Measurements from ENCODE around the gene TMCC1.
A peak's percentile ranks its signal among the peaks of the same experiment; 100 is the strongest.

The TMCC1 gene

DNA sequence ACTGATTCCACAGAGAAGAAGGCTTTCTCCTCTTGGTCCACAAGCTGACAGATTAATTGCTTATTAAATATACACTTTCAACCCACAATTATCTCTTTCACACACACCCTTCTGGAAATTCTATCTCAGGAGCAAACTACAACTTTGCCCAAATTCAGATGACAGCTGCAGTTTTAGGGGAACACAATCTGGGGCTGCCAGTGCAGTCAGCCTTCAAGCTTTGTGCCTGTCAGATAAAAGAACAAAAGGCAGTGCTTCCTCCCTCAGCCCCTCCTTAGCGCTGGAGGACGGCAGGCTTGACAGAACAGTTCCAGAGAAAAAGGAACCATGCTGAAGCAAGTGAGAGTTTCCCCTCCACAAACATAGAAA lies 99.6 kb downstream of the TMCC1 start:
- H3K36me3 ChIP-seq: no peaks in the 10 kb centered on the region
- H3K9ac ChIP-seq: no peak overlapping the region
- H3K4me2 ChIP-seq: peak overlapping the region; percentile 74
- H3K4me1 ChIP-seq: peaks cover 23% of the 10 kb centered on the region
- no peak overlapping the region for H3K4me3 ChIP-seq
- H3K27me3 ChIP-seq: no peaks in the 10 kb centered on the region
- H4K20me1 ChIP-seq: peaks cover 38% of the 10 kb centered on the region
- H3K27ac ChIP-seq: no peak overlapping the region
- no peaks in the 10 kb centered on the region for H3K9me3 ChIP-seq
- TF ChIP-seq Cebpa-rat (IDR thresholded peaks at IDR 0.05): no peak

DNA sequence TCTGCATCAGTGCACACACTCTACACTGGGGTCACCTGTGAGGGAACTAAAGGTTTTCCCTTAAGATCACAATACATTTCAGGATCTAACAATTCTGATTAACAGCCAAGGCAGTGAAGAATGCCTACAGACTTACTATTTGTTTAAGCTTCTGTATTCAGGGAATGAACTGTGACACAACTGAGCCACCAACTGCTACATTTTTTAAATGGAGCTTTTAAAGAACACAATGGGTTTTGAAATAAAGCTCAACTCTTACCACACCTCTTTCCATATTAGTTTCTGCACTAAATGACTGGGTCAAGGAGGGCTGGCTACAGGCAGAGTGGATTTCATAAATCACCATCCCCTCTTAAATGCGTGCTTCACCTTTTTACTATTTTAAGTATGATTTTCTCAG lies 100.2 kb downstream of the TMCC1 start:
- Histone ChIP-seq H3K27ac (no peak overlapping the region), H3K4me1 (peaks cover 23% of the 10 kb centered on the region), H3K4me2 (peak overlapping the region; percentile 74), H4K20me1 (peaks cover 38% of the 10 kb centered on the region), H3K36me3 (no peaks in the 10 kb centered on the region), H3K27me3 (no peaks in the 10 kb centered on the region), H3K9ac (no peak overlapping the region), H3K4me3 (no peak overlapping the region), H3K9me3 (no peaks in the 10 kb centered on the region)
- no peak for TF ChIP-seq Cebpa-rat (IDR thresholded peaks at IDR 0.05)

GRCh38 chr3:129783470-129783869 lies 110.0 kb downstream of the TMCC1 start:
- no peak overlapping the region for H3K4me2 ChIP-seq
- H3K9ac ChIP-seq: no peak overlapping the region
- no peak overlapping the region for H3K27ac ChIP-seq
- H3K36me3 ChIP-seq: no peaks in the 10 kb centered on the region
- no peaks in the 10 kb centered on the region for H3K4me1 ChIP-seq
- no peaks in the 10 kb centered on the region for H3K9me3 ChIP-seq
- H4K20me1 ChIP-seq: peaks cover 14% of the 10 kb centered on the region; the same call in 1 of the 2 replicates
- H3K4me3 ChIP-seq: no peak overlapping the region
- TF ChIP-seq Cebpa-rat (IDR thresholded peaks at IDR 0.05): no peak
- H3K27me3 ChIP-seq: no peaks in the 10 kb centered on the region

DNA sequence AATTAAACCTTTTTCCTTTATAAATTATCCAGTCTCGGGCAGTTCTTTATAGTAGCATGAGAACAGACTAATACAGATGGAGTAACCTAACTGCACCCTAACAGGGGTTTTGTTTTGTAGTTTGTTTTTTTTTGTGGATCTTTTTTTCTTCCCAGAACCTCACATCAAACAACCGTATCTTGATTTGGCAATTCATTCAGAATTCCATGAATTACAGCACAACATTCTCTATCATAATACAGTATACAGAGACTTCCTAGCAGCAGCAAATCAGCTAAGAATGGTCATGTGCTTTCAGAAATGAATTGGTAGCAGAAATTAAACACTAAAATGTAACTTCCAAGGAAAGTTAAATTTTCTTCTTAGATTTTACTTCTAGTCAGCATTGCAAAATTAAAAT lies 114.6 kb downstream of the TMCC1 start:
- Histone ChIP-seq H3K4me3 (no peak overlapping the region), H3K4me1 (0 out of 2 replicates have a peak, but pooled peaks cover 7% of the 10 kb centered on the region), H3K4me2 (no peak overlapping the region), H3K27me3 (no peaks in the 10 kb centered on the region), H3K27ac (no peak overlapping the region), H4K20me1 (peaks cover 23% of the 10 kb centered on the region; the same call in 1 of the 2 replicates), H3K9ac (no peak overlapping the region), H3K36me3 (no peaks in the 10 kb centered on the region), H3K9me3 (no peaks in the 10 kb centered on the region)
- no peak for TF ChIP-seq Cebpa-rat (IDR thresholded peaks at IDR 0.05)

GRCh38 chr3:129777806-129778205 lies 115.7 kb downstream of the TMCC1 start:
- no peak overlapping the region for H3K4me3 ChIP-seq
- H3K27ac ChIP-seq: no peak overlapping the region
- no peak overlapping the region for H3K4me2 ChIP-seq
- no peaks in the 10 kb centered on the region for H3K36me3 ChIP-seq
- no peak overlapping the region for H3K9ac ChIP-seq
- no peaks in the 10 kb centered on the region for H3K27me3 ChIP-seq
- TF ChIP-seq Cebpa-rat (IDR thresholded peaks at IDR 0.05): no peak
- H3K9me3 ChIP-seq: no peaks in the 10 kb centered on the region
- 0 out of 2 replicates have a peak, but pooled peaks cover 7% of the 10 kb centered on the region for H3K4me1 ChIP-seq
- peaks cover 28% of the 10 kb centered on the region; the same call in 1 of the 2 replicates for H4K20me1 ChIP-seq

DNA sequence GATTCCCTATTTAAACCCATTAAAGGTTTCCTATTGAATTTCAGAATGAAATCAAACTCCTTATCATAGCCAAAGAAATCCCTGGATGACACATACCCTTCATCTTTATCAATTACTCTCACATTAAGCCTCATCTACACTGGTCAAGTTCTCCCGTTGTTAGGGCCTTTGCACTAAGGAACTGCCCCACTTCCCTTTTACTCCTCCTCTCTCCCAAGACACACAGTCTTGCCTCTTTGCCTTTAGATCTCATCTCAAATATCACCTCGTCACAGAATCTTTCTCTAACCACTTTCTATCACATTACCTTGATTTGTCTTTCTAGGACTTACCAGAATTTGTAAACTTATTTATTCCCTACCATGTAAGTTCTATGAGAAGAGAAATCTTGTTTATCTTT lies 117.6 kb downstream of the TMCC1 start:
- Histone ChIP-seq H3K4me2 (no peak overlapping the region), H3K9me3 (no peaks in the 10 kb centered on the region), H4K20me1 (peaks cover 18% of the 10 kb centered on the region; the same call in 1 of the 2 replicates), H3K4me3 (no peak overlapping the region), H3K9ac (no peak overlapping the region), H3K36me3 (no peaks in the 10 kb centered on the region), H3K27ac (no peak overlapping the region), H3K4me1 (0 out of 2 replicates have a peak, but pooled peaks cover 7% of the 10 kb centered on the region), H3K27me3 (no peaks in the 10 kb centered on the region)
- TF ChIP-seq Cebpa-rat (IDR thresholded peaks at IDR 0.05): no peak

- no peak overlapping the region for H3K9ac ChIP-seq
- H3K36me3 ChIP-seq: 0 out of 2 replicates have a peak, but pooled peaks cover 6% of the 10 kb centered on the region
- H3K27me3 ChIP-seq: no peaks in the 10 kb centered on the region
- TF ChIP-seq Cebpa-rat (IDR thresholded peaks at IDR 0.05): no peak
- peaks cover 22% of the 10 kb centered on the region; the same call in 1 of the 2 replicates for H4K20me1 ChIP-seq
- H3K4me2 ChIP-seq: no peak overlapping the region
- no peak overlapping the region for H3K4me3 ChIP-seq
- no peak overlapping the region for H3K27ac ChIP-seq
- H3K4me1 ChIP-seq: peaks cover 12% of the 10 kb centered on the region; the same call in 1 of the 2 replicates
- no peaks in the 10 kb centered on the region for H3K9me3 ChIP-seq
These were observed 119.5 kb downstream of the TMCC1 start for GRCh38 chr3:129773691-129774663.

DNA sequence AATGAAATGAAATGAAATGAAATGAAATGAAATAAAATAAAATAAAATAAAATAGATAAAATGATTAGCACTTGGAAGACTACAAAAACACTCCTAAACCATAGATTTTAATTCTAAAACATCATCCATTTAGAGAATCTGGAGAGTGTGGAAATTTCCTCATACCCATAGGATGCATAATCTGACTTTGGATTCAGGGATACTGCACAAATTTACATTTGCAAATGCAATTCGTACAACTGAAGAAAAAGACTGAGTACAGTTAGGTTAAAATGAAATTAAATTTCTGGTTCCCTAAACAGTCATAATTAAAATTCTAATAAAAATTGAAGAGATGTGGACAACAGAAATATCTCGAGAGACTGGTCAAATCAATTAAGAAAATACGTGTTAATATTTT lies 122.9 kb downstream of the TMCC1 start:
- Histone ChIP-seq H3K27ac (no peak overlapping the region), H3K4me2 (no peak overlapping the region), H3K4me3 (no peak overlapping the region), H3K36me3 (0 out of 2 replicates have a peak, but pooled peaks cover 6% of the 10 kb centered on the region), H4K20me1 (peaks cover 34% of the 10 kb centered on the region; the same call in 1 of the 2 replicates), H3K27me3 (no peaks in the 10 kb centered on the region), H3K9ac (no peak overlapping the region), H3K4me1 (peaks cover 12% of the 10 kb centered on the region; the same call in 1 of the 2 replicates), H3K9me3 (no peaks in the 10 kb centered on the region)
- TF ChIP-seq Cebpa-rat (IDR thresholded peaks at IDR 0.05): no peak

- H3K4me3 ChIP-seq: no peak overlapping the region
- TF ChIP-seq Cebpa-rat (IDR thresholded peaks at IDR 0.05): no peak
- H3K9me3 ChIP-seq: no peaks in the 10 kb centered on the region
- peaks cover 35% of the 10 kb centered on the region; the same call in 1 of the 2 replicates for H4K20me1 ChIP-seq
- no peak overlapping the region for H3K9ac ChIP-seq
- H3K4me1 ChIP-seq: peaks cover 6% of the 10 kb centered on the region; the same call in 1 of the 2 replicates
- H3K36me3 ChIP-seq: 0 out of 2 replicates have a peak, but pooled peaks cover 6% of the 10 kb centered on the region
- H3K27ac ChIP-seq: no peak overlapping the region
- H3K27me3 ChIP-seq: no peaks in the 10 kb centered on the region
- no peak overlapping the region for H3K4me2 ChIP-seq
These were observed 123.9 kb downstream of the TMCC1 start for GRCh38 chr3:129769616-129770015.

DNA sequence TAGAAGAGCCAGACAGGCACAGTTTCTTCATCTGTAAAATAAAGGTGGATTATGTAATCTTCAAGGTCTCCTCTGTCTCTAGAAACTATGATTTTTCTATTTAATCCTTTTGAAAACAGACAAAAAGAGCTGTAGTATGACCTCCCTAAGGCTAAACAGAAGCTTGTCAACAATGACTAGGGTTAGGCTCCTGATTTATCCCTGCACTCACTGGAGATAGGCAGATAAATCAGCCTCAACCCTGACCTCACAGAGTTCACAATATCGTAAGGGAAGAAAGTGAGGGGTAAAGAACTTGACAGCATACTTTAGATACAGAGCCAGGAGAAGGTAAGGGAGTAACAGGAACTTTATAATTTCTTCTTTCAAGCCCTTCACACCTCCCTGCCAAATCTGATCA lies 124.8 kb downstream of the TMCC1 start:
- H3K4me1 ChIP-seq: peaks cover 6% of the 10 kb centered on the region; the same call in 1 of the 2 replicates
- no peak overlapping the region for H3K9ac ChIP-seq
- no peak overlapping the region for H3K4me2 ChIP-seq
- H3K9me3 ChIP-seq: no peaks in the 10 kb centered on the region
- H3K27ac ChIP-seq: no peak overlapping the region
- no peak for TF ChIP-seq Cebpa-rat (IDR thresholded peaks at IDR 0.05)
- no peaks in the 10 kb centered on the region for H3K27me3 ChIP-seq
- H3K4me3 ChIP-seq: no peak overlapping the region
- H4K20me1 ChIP-seq: peaks cover 35% of the 10 kb centered on the region; the same call in 1 of the 2 replicates
- H3K36me3 ChIP-seq: 0 out of 2 replicates have a peak, but pooled peaks cover 6% of the 10 kb centered on the region

Data from BLaER1 (cell line).